ENCODE measurements around the gene GALM. TPM values are rescaled to one million over a fixed set of nuclear protein-coding genes. Genes with fewer than 3 reads are reported as not detected.

The GALM gene
- total RNA-seq, 1 experiment from 2014 or later = 10.0 TPM

DNA sequence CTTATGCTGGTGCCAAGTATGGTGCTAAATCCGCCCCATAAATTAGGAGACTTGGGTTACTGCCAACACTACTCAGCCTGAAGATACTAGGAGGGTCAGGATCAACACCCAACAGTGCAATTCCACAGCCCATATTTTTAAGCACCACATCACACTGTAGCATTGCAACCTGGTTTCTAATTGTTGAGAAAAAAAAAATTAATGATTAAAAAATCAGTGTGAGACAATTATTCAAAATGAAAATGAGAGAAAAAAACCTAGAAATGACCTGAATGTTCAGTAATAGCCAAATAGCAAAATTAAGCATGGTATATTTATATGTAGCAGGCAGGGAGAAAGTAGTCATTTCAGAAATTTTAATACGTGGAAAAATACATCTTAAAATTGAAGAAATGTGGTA is 33.9 kb upstream of the GALM start:
- Histone ChIP-seq H3K18ac (ENCODE audit: insufficient read length, low read depth, low read length) (no peak overlapping the region), H4K5ac (ENCODE audit: insufficient read length, low read depth, low read length) (no peak overlapping the region), H3K79me1 (ENCODE audit: insufficient read depth, low read depth, low read length, poor library complexity, severe bottlenecking) (no peaks in the 10 kb centered on the region), H3K9me3 (ENCODE audit: control insufficient read depth, low read depth, low read length) (no peaks in the 10 kb centered on the region), H2BK12ac (ENCODE audit: insufficient read length, low read depth, low read length) (no peak overlapping the region), H3K56ac (ENCODE audit: insufficient read length, low read depth, low read length) (no peak overlapping the region), H2AFZ (ENCODE audit: low read length) (no peak overlapping the region), H3K14ac (ENCODE audit: insufficient read depth, low read length) (no peak overlapping the region), H3T11ph (ENCODE audit: low read length) (no peak overlapping the region), H2AK5ac (ENCODE audit: insufficient read length, low read length) (no peak overlapping the region), H4K8ac (replicated peaks; ENCODE audit: insufficient read length, low read depth, low read length) (no peak overlapping the region), H3K4me2 (ENCODE audit: insufficient read depth, insufficient read length, low read length) (no peak overlapping the region), H3K23ac (ENCODE audit: insufficient read length, low read depth, low read length) (no peak overlapping the region), H4K20me1 (ENCODE audit: control insufficient read depth, insufficient read depth, insufficient read length) (no peaks in the 10 kb centered on the region), H3K27ac (ENCODE audit: insufficient read length, low read depth, low read length) (no peak overlapping the region), H2BK5ac (ENCODE audit: insufficient read length, low read length) (no peak overlapping the region), H3K27me3 (ENCODE audit: insufficient read depth, low read length) (no peaks in the 10 kb centered on the region), H2BK20ac (ENCODE audit: low read depth, low read length, poor library complexity, severe bottlenecking) (no peak overlapping the region), H3K9ac (ENCODE audit: extremely low read depth, insufficient read length, low read length) (no peak overlapping the region), H3K4me1 (ENCODE audit: insufficient read depth, low read length) (no peaks in the 10 kb centered on the region), H3K79me2 (ENCODE audit: insufficient read depth, low read length) (no peaks in the 10 kb centered on the region), H2BK15ac (ENCODE audit: low read depth, low read length) (no peak overlapping the region), H2BK120ac (ENCODE audit: low read depth, low read length, poor library complexity, severe bottlenecking) (no peak overlapping the region), H4K91ac (ENCODE audit: insufficient read length, low read depth, low read length) (no peak overlapping the region), H3K23me2 (ENCODE audit: insufficient read length, low read depth, low read length, poor library complexity, severe bottlenecking) (no peaks in the 10 kb centered on the region), H3K4ac (ENCODE audit: low read depth, low read length) (no peak overlapping the region)
- no peak overlapping the region for H3K4me3 Mint-ChIP-seq
- peaks cover 2% of the 10 kb centered on the region; the same call in 1 of the 2 replicates for H3K27me3 Mint-ChIP-seq (ENCODE audit: low read depth)
- H3K36me3 Mint-ChIP-seq (ENCODE audit: insufficient read depth in 1 of 3, low read depth in 3 of 3) = peaks cover 0 to 8% (median 1%) of the 10 kb centered on the region in 3 experiments; a peak in 2 of 7 replicates
- WGBS (ENCODE audit: extremely low coverage, insufficient read length, low lambda C conversion rate) = no CpG with 5 or more reads among the region's 2 CpGs
- peaks cover 5 to 10% of the 10 kb centered on the region in 2 experiments; a peak in 4 of 5 replicates for H3K9me3 Mint-ChIP-seq
- TF ChIP-seq, protein P1, sequence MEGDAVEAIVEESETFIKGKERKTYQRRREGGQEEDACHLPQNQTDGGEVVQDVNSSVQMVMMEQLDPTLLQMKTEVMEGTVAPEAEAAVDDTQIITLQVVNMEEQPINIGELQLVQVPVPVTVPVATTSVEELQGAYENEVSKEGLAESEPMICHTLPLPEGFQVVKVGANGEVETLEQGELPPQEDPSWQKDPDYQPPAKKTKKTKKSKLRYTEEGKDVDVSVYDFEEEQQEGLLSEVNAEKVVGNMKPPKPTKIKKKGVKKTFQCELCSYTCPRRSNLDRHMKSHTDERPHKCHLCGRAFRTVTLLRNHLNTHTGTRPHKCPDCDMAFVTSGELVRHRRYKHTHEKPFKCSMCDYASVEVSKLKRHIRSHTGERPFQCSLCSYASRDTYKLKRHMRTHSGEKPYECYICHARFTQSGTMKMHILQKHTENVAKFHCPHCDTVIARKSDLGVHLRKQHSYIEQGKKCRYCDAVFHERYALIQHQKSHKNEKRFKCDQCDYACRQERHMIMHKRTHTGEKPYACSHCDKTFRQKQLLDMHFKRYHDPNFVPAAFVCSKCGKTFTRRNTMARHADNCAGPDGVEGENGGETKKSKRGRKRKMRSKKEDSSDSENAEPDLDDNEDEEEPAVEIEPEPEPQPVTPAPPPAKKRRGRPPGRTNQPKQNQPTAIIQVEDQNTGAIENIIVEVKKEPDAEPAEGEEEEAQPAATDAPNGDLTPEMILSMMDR (conservative IDR thresholded peaks at IDR 0.05) = no peak
- no peak for DNase-seq
- H3K4me1 Mint-ChIP-seq = peaks cover 5 to 6% of the 10 kb centered on the region in 2 experiments; a peak in 3 of 4 replicates
- no peak overlapping the region for H3K27ac Mint-ChIP-seq

Data from H9 (cell line).